PC-9 (cell line): ENCODE data around the gene ADGRV1. TPM values are rescaled to one million over a fixed set of nuclear protein-coding genes. Genes with fewer than 3 reads are reported as not detected.

Source experiments
- BruUV-seq: library from RNA; stranded (reverse); fragments of 400-500 nt; replicated peaks from 2 replicates; lab custom pipeline; 2021; lab: Mats Ljungman, UMichigan
- CTCF ChIA-PET: fragments of 300-600 bp; sonication (Branson Sonifier 250); formaldehyde crosslinking; loops from one replicate; lab custom pipeline; 2022; ENCODE audit warnings: antibody characterized with exemption; lab: Charles Lee
- POLR2A ChIA-PET: fragments of 300-600 bp; sonication (Branson Sonifier 250); formaldehyde crosslinking; loops from one replicate; lab custom pipeline; 2022; ENCODE audit warnings: antibody characterized with exemption; ENCODE audit not compliant: unreplicated experiment; lab: Charles Lee
- DNase-seq, 2 experiments: peaks; one replicate each; pipeline versions ENCODE4 v3.0.0 to v3.0.0-alpha.2; 2015 to 2022; ENCODE audit warnings: mixed read lengths in 1 of 2
- H2AFZ ChIP-seq: fragments of 200-600 bp; sonication (generic); 2 replicates; pipeline ENCODE4 v1.8.1; 2017; ENCODE audit warnings: antibody characterized with exemption
- H3F3A ChIP-seq: fragments of 200-600 bp; sonication (generic); 2 replicates; pipeline ENCODE4 v1.8.1; 2017; ENCODE audit warnings: antibody characterized with exemption, mild to moderate bottlenecking, low read depth; ENCODE audit not compliant: insufficient read depth
- H3K27ac ChIP-seq: fragments of 200-600 bp; sonication (generic); 2 replicates; pipeline ENCODE4 v1.6.1; 2016; ENCODE audit warnings: mixed run types
- H3K27me3 ChIP-seq: fragments of 200-600 bp; sonication (generic); 2 replicates; pipeline ENCODE4 v1.6.1; 2016; ENCODE audit warnings: low read depth, mixed run types; ENCODE audit not compliant: insufficient read depth
- H3K36me3 ChIP-seq: fragments of 200-600 bp; sonication (generic); 2 replicates; pipeline ENCODE4 v1.6.1; 2016; ENCODE audit warnings: low read depth, mixed run types
- H3K4me1 ChIP-seq: fragments of 200-600 bp; sonication (generic); replicated peaks from 2 replicates; pipeline ENCODE4 v1.6.1; 2016; ENCODE audit warnings: mixed run types; ENCODE audit not compliant: insufficient read depth
- H3K4me2 ChIP-seq: fragments of 200-600 bp; sonication (generic); 2 replicates; pipeline ENCODE4 v1.6.1; 2017; ENCODE audit warnings: mixed run types
- H3K4me3 ChIP-seq: fragments of 200-600 bp; sonication (generic); 2 replicates; pipeline ENCODE4 v1.6.1; 2016; ENCODE audit warnings: mixed run types
- H3K79me2 ChIP-seq: fragments of 200-600 bp; sonication (generic); 2 replicates; pipeline ENCODE4 v1.6.1; 2017; ENCODE audit warnings: low read depth, mixed run types
- H3K9me2 ChIP-seq: fragments of 200-600 bp; sonication (generic); 2 replicates; pipeline ENCODE4 v1.8.1; 2017; ENCODE audit warnings: mild to moderate bottlenecking; ENCODE audit not compliant: insufficient read depth
- H3K9me3 ChIP-seq: fragments of 200-600 bp; sonication (generic); 2 replicates; pipeline ENCODE4 v1.8.1; 2016; ENCODE audit warnings: low read depth; ENCODE audit not compliant: insufficient read depth
- H4K20me1 ChIP-seq: fragments of 200-600 bp; sonication (generic); 2 replicates; pipeline ENCODE4 v1.8.1; 2017; ENCODE audit not compliant: insufficient read depth
- EZH2 ChIP-seq: fragments of 200-600 bp; sonication (generic); IDR thresholded peaks from 2 replicates; pipeline ENCODE4 v1.8.0; 2017; ENCODE audit warnings: antibody characterized with exemption, low read depth
- intact Hi-C: fragments of 100-400 bp; cut with micrococcal nuclease; formaldehyde crosslinking; loops from one replicate; pipeline ENCODE4 v1.10.0; 2022; ENCODE audit not compliant: unreplicated experiment
- total RNA-seq: library from RNA; stranded (reverse); gene quantifications from 2 replicates; pipeline ENCODE4 v1.2.3, GENCODE V29; 2021
- TF ChIP-seq, protein P1 (sequence below): fragments of 200-600 bp; sonication (generic); conservative IDR thresholded peaks from 2 replicates; pipeline ENCODE4 v1.6.1; 2017; ENCODE audit warnings: mixed run types, antibody characterized with exemption, mild to moderate bottlenecking, moderate library complexity

Gene ADGRV1
- total RNA-seq, 1 experiment from 2014 or later: 1.0 TPM

DNA sequence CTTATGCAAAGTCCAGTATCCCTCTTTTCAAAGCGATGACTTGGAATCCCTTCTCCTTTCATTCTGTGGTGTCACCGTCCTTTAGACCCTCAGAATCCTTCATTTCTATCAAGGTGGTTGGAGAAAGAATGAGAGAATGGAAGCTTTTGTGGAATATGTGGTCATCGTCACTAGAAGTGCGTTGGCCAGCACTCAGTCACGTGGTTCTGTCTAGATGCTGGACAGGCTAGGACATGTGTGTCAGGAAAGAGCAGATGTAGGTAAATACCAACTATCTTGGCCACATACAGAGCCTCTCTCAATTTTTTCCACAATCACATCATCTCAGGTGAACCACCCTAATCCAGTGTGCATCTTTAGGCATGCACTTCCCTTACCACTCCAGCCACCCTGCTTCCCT is 618.5 kb downstream of the ADGRV1 start:
- H3K27me3 ChIP-seq: no peaks in the 10 kb centered on the region
- no peak for DNase-seq
- CTCF ChIA-PET: no interaction called here
- H3K4me3 ChIP-seq: no peak overlapping the region
- TF ChIP-seq EZH2: no peak
- TF ChIP-seq, protein P1, sequence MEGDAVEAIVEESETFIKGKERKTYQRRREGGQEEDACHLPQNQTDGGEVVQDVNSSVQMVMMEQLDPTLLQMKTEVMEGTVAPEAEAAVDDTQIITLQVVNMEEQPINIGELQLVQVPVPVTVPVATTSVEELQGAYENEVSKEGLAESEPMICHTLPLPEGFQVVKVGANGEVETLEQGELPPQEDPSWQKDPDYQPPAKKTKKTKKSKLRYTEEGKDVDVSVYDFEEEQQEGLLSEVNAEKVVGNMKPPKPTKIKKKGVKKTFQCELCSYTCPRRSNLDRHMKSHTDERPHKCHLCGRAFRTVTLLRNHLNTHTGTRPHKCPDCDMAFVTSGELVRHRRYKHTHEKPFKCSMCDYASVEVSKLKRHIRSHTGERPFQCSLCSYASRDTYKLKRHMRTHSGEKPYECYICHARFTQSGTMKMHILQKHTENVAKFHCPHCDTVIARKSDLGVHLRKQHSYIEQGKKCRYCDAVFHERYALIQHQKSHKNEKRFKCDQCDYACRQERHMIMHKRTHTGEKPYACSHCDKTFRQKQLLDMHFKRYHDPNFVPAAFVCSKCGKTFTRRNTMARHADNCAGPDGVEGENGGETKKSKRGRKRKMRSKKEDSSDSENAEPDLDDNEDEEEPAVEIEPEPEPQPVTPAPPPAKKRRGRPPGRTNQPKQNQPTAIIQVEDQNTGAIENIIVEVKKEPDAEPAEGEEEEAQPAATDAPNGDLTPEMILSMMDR: no peak
- H2AFZ ChIP-seq: no peak overlapping the region
- H3K4me2 ChIP-seq: no peak overlapping the region
- POLR2A ChIA-PET: no interaction called here
- H4K20me1 ChIP-seq: no peaks in the 10 kb centered on the region
- no peak overlapping the region for H3K27ac ChIP-seq
- H3K9me3 ChIP-seq: no peaks in the 10 kb centered on the region
- BruUV-seq: no TSS peak
- H3K4me1 ChIP-seq: no peaks in the 10 kb centered on the region
- H3K9me2 ChIP-seq: 0 out of 2 replicates have a peak, but pooled peaks cover 5% of the 10 kb centered on the region
- H3K36me3 ChIP-seq: no peaks in the 10 kb centered on the region
- intact Hi-C loops: no loop called here
- no peaks in the 10 kb centered on the region for H3F3A ChIP-seq
- no peaks in the 10 kb centered on the region for H3K79me2 ChIP-seq

DNA sequence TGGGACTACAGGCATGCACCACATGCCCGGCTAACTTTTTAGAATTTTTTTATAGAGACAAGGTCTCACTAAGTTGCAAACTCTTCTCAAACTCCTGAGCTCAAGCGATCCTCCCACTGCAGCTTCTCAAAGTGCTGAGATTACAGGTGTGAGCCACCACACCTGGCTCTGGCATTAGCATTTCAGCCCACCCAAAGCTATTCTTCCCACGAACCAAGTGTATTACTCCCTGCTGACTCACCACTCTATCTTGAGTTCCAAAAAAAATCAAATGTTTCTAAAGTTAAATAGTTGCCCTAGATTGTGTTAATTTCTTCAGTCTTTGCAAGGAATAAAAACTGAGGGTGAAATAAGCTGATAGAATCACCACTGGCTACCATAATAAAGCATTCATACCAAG is 619.0 kb downstream of the ADGRV1 start:
- intact Hi-C loops: no loop called here
- no TSS peak for BruUV-seq

DNA sequence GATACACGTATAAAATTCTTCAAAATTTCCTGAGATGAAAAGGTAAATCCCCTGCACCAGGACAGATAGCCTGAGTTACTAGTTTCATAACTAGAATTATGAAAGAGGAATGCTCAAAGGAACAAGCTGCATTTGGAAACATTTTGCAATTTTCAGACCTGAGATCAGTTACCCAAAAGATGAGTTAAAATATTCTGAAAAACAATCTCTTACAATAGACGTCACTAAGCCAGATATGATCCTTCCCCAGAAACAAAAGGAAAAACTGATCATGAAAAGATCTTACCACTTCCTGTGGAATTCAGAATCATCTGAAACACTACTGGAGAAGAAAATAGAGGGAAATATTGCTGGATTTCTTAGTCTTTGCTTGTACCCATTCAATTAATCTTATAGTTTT is 619.9 kb downstream of the ADGRV1 start:
- CTCF ChIA-PET: no interaction called here
- H3K27me3 ChIP-seq: no peaks in the 10 kb centered on the region
- H3K4me3 ChIP-seq: no peak overlapping the region
- H3K27ac ChIP-seq: no peak overlapping the region
- TF ChIP-seq, protein P1: no peak
- no peak for TF ChIP-seq EZH2
- intact Hi-C loops: no loop called here
- no peak overlapping the region for H3K4me2 ChIP-seq
- no peaks in the 10 kb centered on the region for H3K36me3 ChIP-seq
- no peaks in the 10 kb centered on the region for H3F3A ChIP-seq
- BruUV-seq: no TSS peak
- no peaks in the 10 kb centered on the region for H3K9me3 ChIP-seq
- H2AFZ ChIP-seq: no peak overlapping the region
- H4K20me1 ChIP-seq: no peaks in the 10 kb centered on the region
- 0 out of 2 replicates have a peak, but pooled peaks cover 5% of the 10 kb centered on the region for H3K9me2 ChIP-seq
- POLR2A ChIA-PET: no interaction called here
- H3K4me1 ChIP-seq: peaks cover under 1% of the 10 kb centered on the region; the same call in 1 of the 2 replicates
- no peaks in the 10 kb centered on the region for H3K79me2 ChIP-seq
- no peak for DNase-seq

More for the DNA sequence above, 619.0 kb downstream of the ADGRV1 start:
- Histone ChIP-seq H3K27me3 (no peaks in the 10 kb centered on the region), H3K9me3 (no peaks in the 10 kb centered on the region), H3K4me1 (no peaks in the 10 kb centered on the region), H3K79me2 (no peaks in the 10 kb centered on the region), H4K20me1 (no peaks in the 10 kb centered on the region), H2AFZ (no peak overlapping the region), H3K36me3 (no peaks in the 10 kb centered on the region), H3K27ac (no peak overlapping the region), H3K9me2 (0 out of 2 replicates have a peak, but pooled peaks cover 5% of the 10 kb centered on the region), H3K4me3 (no peak overlapping the region), H3F3A (no peaks in the 10 kb centered on the region), H3K4me2 (no peak overlapping the region)
- CTCF ChIA-PET: no interaction called here
- DNase-seq: no peak
- TF ChIP-seq, protein P1: no peak
- no peak for TF ChIP-seq EZH2
- POLR2A ChIA-PET: no interaction called here
